HG02623 (cell line): ENCODE results near the gene GRIK2.
"Not testable (repeated sequence)": the region's sequence is repeated elsewhere in the genome, so short reads cannot be mapped to it uniquely, and the experiment has no call there.

Experiments
- ATAC-seq: cut with Tn5 transposase; IDR thresholded peaks from one replicate; pipeline ENCODE4 v1.9.1; 2021; ENCODE audit warnings: moderate library complexity; ENCODE audit not compliant: unreplicated experiment

Gene GRIK2

GRCh38 chr6:101614774-101615173 is 221.3 kb downstream of the GRIK2 start:
- ATAC-seq: no peak

DNA sequence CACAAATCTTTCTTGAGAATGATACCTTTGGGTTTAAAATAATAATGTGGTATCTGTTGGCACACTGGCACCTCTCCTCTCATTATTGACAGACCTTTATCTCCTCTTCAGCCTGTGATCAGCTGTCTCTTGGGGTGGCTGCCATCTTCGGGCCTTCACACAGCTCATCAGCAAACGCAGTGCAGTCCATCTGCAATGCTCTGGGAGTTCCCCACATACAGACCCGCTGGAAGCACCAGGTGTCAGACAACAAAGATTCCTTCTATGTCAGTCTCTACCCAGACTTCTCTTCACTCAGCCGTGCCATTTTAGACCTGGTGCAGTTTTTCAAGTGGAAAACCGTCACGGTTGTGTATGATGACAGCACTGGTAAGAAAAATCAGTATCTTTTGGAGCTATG is 232.8 kb downstream of the GRIK2 start:
- no peak for ATAC-seq

DNA sequence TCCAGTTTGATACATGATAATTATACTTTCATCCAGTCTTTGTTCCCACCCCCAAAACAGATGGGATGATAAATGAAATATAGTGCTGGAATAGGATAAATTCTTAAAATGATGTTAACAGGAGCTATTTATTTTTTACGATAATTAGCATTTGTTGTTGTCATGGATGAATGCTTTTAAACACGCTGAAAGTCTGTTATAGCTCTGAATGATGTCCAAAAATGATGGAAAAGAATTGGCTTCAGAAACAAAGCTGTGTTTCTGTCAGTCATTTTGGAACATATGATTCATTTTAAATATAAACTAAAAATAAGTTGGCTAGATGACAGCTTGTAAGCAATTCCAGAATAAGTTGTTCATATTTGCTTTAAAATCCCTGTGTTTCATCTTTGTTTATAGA is 237.4 kb downstream of the GRIK2 start:
- no peak for ATAC-seq

DNA sequence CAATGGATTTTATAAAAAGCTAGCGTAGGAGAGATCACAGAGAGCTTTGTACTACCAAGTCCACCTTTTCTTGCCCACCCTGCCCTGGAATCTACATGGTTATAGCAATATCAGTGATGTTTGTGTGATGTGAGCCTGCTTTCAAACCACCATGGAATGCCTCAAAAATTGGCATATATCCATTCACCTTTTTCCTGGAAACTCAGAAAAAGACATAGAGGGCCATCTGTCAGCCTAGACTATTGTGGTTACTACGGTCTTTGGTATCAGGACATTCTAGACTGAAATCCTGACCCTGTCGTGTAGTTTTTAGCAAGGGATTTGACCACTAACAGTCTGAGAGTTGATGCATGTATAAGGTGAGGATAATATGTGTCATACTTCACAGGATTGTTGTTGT is 239.6 kb downstream of the GRIK2 start:
- ATAC-seq: no peak

DNA sequence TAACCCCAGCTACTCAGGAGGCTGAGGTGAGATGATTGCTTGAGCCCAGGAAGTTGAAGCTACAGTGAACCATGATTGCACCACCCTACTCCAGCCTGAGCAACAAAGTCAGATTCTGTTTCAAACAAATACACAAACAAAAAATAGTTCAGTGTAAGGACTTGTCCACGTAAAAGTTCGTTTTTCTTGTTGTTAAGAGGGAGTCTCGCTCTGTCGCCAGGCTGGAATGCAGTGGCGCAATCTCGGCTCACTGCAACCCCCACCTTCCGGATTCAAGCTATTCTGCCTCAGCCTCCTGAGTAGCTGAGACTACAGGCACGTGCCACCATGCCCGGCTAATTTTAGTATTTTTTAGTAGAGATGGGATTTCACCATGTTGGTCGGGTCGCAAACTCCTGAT is 245.4 kb downstream of the GRIK2 start:
- not testable (repeated sequence) for ATAC-seq

GRCh38 chr6:101640131-101640530 is 246.6 kb downstream of the GRIK2 start:
- no peak for ATAC-seq

GRCh38 chr6:101645770-101646169 is 252.3 kb downstream of the GRIK2 start:
- ATAC-seq: no peak

DNA sequence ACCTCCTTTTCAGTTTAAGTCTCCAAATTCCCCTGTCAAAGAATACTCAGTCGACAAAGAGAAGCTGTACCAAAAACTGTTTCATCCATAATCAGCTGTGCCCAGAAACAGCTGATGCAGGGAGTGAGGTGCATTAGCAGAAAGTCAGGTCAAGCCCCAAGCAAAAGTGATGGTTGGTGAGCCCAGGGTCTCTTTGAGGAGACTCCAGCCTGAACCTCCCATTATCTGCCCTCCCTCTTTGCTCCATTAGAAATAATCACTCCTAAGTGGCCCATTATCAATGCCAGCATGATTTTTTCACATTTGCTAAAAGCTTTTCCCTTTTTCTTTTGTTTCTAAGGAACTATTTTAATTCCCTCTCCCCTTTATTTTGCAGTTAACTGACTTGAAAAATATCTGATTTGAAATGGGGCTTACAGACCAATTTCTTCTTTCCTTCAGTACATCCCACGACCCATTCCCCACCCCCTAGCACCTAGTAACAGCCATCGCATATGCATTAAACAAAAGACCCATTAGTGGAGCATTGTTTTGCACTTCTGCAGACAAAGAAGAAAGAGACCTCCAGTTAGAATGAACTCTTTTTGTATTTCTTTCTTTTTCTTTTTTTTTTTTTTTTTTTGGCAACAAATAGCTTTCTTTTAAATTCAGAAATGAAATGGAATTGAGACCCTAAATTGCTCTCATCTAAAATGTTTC is 257.0 kb downstream of the GRIK2 start:
- ATAC-seq: no peak

GRCh38 chr6:101652079-101652478 is 258.6 kb downstream of the GRIK2 start:
- ATAC-seq: no peak

GRCh38 chr6:101655109-101655508 is 261.6 kb downstream of the GRIK2 start:
- ATAC-seq: no peak

DNA sequence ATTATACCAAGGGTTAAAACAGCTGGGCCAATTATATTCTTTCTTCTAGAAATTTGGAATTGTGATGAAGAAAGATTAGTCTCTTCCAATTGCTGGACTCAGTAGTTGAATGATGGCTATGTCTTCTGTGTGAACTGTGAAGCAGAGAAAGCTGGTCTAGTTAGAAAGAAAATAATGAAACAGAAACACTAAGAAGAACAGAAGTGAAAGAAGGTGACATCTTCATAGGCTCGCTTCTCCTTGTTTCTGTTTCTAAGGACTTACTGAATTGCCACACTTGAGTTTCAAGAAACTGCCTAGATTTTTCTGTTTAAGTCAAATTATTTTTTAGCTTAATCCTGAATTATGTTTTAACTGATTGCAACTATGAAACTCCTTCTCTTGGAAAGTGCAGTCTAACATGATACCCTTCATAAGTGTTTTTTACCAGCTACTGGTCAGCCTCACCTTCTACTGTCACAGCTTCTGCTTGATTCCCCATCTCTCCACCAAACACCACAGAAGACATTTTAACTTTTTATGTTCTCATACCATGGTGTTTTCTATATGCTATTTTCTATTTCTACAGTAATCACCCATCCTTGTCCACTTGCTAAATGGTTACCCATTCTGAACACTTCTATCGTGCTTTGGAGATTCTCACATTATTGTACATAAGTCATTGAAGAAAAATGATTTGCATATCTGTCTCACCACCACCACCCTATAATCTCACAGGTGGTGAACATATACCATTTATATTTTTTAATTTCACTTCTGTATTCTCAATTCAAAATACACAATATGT is 268.8 kb downstream of the GRIK2 start:
- peak; percentile 88 for ATAC-seq

GRCh38 chr6:101663100-101663499 is 269.6 kb downstream of the GRIK2 start:
- no peak for ATAC-seq

- ATAC-seq: no peak
Measured at GRCh38 chr6:101666256-101666655, 272.7 kb downstream of the GRIK2 start.

DNA sequence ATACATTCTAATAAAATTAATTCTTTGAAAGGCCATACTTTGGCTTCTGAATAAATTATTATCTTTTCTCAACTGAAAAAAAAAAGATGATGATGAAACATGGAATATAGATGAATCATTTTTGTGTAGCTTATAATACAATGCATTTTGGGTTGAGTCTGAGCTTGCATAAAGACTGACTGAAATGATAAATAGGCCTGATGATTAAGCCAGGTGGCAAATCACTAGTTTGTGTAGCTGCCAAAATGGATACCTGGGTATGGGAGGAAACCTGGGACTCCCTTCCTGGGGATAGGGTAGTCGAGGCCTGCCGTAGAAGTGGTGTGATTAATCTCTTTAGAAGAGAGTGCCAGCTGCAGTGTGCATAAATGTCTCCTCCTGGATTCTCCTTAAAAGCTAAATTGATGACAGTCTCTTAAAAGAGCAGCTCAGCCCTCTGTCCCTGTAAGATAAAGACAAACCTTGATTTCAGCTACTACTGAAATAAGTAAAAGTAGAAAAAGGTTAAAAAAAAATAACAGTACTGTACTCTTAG is 275.1 kb downstream of the GRIK2 start:
- ATAC-seq: no peak

DNA sequence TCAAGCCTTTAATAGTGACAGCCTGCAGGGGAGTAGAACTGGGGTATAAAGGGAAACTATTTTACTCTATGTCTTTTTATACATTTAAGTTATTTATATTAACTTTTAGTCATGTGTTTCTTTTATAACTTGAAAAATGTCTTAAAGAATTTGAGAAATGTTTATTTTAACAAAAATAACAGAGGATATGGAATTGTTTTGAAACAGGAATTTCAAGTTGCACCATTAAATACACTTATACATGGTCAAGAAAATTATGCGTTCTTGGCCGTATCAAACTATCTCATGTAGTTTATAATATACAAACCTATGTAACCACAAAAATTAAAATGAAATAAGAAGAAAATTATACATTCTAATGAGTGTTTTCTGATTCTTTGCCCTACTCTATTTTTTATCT is 282.7 kb downstream of the GRIK2 start:
- no peak for ATAC-seq

DNA sequence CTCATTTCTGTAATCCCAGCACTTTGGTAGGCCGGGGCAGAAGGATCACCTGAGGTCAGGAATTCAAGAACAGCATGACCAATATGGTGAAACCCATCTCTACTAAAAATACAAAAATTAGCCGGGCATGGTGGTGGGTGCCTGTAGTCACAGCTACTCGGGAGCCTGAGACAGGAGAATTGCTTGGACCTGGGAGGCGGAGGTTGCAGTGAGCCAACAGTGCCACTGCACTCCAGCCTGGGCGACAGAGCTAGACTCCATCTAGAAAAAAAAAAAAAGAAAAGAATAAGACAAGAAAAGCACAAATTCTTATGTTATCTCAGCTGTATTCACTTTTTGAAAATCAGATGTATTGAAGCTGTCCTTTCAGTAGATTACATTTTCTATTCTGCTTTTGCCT is 289.4 kb downstream of the GRIK2 start:
- no peak for ATAC-seq

DNA sequence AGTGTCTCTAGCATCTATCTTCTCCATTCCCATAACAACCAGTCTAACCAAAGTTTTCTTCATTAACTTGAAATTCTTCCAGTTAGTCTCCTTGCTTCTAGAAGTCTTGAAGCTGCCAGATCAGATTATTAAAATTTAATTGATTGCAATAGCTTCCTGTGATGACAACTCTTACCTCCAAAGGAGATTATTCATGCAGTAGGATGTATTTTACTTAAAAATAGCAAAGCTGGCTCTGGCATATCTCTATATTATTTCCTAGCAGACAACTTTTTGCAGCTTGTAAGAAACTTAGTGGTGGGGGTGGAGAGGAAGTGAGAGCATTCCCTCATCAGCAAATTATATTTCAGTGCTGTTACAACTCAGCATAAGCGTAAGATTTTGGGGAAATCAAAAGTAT is 290.4 kb downstream of the GRIK2 start:
- ATAC-seq: no peak

DNA sequence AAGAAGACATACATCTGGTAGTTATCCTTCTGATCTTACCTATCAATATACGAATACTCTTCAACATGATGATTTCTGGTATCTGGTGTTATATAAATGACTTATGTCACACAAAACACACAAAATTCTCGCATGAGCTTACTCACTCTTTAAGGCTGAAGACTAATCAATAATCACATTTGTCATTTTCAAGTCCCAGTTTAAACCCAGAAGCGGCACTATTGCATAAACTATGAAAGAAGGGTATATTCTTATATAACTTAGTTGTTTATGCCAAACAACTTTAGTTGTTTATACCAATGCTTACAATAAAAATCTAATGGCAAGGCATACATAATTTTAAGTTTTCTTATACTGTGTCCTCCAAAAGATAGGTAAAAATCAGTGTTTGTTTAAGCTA is 293.1 kb downstream of the GRIK2 start:
- no peak for ATAC-seq

- no peak for ATAC-seq
Measured at GRCh38 chr6:101689156-101689555, 295.6 kb downstream of the GRIK2 start.

GRCh38 chr6:101689695-101690094 is 296.2 kb downstream of the GRIK2 start:
- no peak for ATAC-seq

DNA sequence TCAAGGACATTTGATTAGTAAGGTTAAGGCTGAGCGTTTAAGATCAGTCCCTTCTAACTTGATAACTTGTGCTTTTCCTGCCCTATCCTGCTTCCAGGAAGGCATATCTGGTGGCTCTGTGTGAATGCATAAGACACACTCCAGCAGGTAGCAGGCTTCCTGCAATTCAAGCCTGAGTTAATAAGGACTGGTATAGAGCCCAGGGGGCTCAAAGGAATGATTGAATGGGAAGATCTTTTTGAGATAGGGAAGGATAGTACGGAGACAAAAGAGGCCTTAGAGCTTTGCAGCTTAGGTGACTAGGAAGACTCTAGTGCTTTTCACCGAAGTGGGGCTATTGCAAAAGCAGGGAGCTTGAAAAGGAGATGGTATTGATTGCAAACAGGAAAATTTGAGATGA is 307.1 kb downstream of the GRIK2 start:
- ATAC-seq: no peak

GRCh38 chr6:101703311-101703710 is 309.8 kb downstream of the GRIK2 start:
- ATAC-seq: no peak
